Activated naive CD4-positive, alpha-beta T cell treated with anti-CD3 and anti-CD28 coated beads, Interleukin-2, amount 50 U/mL, for 72 hours (primary cell): Measurements from ENCODE around the gene HARBI1. TPM values are rescaled to one million over a fixed set of nuclear protein-coding genes. Genes with fewer than 3 reads are reported as not detected.
A peak's percentile ranks its signal among the peaks of the same experiment; 100 is the strongest.

Experiments used
- ATAC-seq, 2 donors: fragments of 150-1000 bp; cut with Tn5 transposase; 2 replicates each; pipeline ENCODE4 v1.10.0; 2021; ENCODE audit warnings: mild to moderate bottlenecking in 2 of 2, moderate library complexity in 2 of 2
- DNase-seq, 2 donors: peaks; one replicate each; pipeline ENCODE4 v3.0.0; 2021 to 2022; ENCODE audit warnings: low spot score in 2 of 2
- H3K27ac Mint-ChIP-seq, 2 donors: one replicate each; pipeline ENCODE4 v1.8.0; 2022; ENCODE audit warnings: mild to moderate bottlenecking in 2 of 2, mixed read lengths in 2 of 2
- H3K36me3 Mint-ChIP-seq, 2 donors: one replicate each; pipeline ENCODE4 v1.8.0; 2022; ENCODE audit warnings: mixed read lengths in 2 of 2
- H3K9me3 Mint-ChIP-seq, 2 donors: one replicate each; pipeline ENCODE4 v1.8.0; 2022; ENCODE audit warnings: mixed read lengths in 2 of 2
- total RNA-seq, 2 donors: library from RNA; stranded (reverse); gene quantifications; one replicate each; pipeline ENCODE4 v1.2.3, GENCODE V29; 2022

HARBI1 gene, protein sequence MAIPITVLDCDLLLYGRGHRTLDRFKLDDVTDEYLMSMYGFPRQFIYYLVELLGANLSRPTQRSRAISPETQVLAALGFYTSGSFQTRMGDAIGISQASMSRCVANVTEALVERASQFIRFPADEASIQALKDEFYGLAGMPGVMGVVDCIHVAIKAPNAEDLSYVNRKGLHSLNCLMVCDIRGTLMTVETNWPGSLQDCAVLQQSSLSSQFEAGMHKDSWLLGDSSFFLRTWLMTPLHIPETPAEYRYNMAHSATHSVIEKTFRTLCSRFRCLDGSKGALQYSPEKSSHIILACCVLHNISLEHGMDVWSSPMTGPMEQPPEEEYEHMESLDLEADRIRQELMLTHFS
- 1 to 10 TPM; 2.0 to 3.6 TPM for total RNA-seq

DNA sequence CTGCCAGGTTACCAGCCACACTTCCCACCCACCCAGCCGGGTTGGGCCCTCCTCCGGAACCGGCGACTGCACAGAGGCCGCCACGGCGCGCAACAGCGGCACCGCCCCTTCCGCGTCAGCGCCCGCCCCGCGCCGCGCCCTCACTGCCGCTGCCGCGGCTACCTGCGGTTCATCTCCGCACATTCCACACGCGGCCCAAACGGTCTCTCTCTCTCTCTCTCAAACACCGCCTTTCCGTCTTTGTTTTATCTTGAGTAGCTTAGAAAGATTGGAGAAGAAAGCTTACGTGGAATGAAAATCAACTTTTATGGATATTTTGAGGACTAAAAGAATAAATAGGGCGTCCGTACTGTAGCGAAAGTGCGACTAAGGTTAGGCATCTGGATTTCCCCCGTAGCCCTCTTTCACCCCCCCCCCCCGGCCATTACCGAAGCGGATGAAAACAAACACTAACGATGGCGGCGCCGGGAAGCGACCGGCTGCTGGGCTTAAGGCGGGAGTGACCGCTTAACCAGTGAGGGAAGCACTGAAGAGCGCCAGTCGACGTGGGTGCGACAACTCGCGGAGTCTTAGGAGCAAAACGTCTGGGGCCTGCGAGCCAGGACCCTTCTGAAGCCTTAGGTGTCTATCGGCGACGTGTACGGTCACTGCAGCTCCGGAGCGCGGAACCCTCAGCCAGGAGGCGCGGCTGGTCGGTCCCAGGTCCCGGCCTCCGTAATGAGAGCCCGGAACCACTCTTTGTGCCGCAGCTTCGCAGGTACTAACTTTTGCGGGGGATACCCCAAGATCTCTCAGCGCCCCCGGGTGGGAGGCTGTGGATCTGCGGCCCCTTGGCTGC is at the start of gene HARBI1, which contains the start of gene ATG13:
HARBI1 (minus strand) TSS at position 94 of the 838 bp plus-strand sequence. CDS start 990 bp downstream, outside the sequence.
ATG13 (plus strand) TSS at position 420 of the 838 bp plus-strand sequence. CDS start 26,739 bp downstream, outside the sequence.
- H3K36me3 Mint-ChIP-seq: peaks cover 6 to 9% of the 10 kb centered on the region in 2 donors
- H3K27ac Mint-ChIP-seq: peak within 1 kb of the TSS; percentile 95 to 100
- ATAC-seq (peak; percentile 97 to 98), DNase-seq (peak; percentile 93)
- no peaks in the 10 kb centered on the region for H3K9me3 Mint-ChIP-seq

DNA sequence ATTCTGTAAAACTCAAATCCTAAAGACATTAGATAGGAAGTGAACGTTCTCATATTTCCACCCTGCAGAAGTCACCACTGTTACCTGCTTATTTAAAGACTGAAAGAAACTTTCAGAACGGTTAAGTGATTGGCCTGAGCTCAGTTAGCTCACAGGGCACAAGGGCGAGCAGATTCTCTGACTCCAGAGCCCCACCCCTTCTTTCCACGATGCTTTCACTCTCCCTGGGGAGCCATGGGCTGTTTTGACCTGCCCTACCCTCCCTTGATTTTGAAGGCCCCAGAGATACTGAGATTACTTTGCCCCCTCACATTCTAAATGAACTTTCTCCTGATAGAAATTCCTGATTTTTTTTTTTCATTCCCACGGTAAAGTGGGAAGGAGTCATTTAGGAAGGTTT is 49.5 kb upstream of the HARBI1 start:
- no peak for ATAC-seq
- no peaks in the 10 kb centered on the region for H3K9me3 Mint-ChIP-seq
- peak overlapping the region in 1 of 2 donors; percentile 11 for H3K27ac Mint-ChIP-seq
- DNase-seq: no peak
- H3K36me3 Mint-ChIP-seq: no peaks in the 10 kb centered on the region

DNA sequence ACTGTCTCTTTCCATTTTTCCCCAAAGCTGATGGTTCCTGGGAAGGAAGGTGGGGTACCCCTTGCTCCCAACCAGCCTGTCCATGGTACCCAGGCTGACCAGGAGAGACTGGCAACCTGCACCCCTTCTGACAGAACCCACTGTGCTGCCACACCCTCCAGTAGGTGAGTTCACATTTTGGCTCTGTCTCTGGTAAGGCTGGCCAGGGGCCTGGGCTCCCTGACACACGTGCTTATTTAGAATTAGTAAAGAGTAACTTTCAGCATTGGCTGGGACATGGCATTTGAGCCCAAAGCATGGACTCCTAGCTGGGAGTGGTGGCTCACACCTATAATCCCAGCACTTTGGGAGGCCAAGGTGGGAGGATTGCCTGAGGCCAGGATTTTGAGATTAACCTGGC is 48.3 kb upstream of the HARBI1 start:
- ATAC-seq: no peak
- Mint-ChIP-seq H3K36me3 (no peaks in the 10 kb centered on the region), H3K27ac (no peak overlapping the region), H3K9me3 (no peaks in the 10 kb centered on the region)
- no peak for DNase-seq

DNA sequence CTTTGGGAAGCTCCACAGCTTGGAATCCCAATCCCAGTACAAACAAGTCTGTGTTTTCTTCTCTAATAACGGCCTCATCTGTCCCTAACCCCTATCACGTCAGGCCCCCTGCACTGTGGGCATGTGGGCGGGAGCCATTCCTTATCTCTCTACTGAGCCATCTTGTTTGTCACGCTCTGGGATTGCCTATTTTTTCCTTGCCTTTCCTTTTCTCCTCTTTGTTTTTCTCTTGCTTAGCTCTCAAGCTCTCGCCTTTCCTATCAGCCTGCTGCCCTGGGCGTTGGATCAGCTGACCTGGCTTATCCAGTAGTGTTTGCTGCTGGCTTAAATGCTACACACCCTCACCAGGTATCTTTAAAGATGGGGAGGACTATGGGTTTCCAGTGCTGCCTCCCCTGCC is 47.6 kb upstream of the HARBI1 start:
- H3K36me3 Mint-ChIP-seq: peaks cover 0 to 4% of the 10 kb centered on the region in 2 donors
- ATAC-seq (no peak), DNase-seq (no peak)
- H3K9me3 Mint-ChIP-seq: no peaks in the 10 kb centered on the region
- peak overlapping the region; percentile 39 to 85 for H3K27ac Mint-ChIP-seq

DNA sequence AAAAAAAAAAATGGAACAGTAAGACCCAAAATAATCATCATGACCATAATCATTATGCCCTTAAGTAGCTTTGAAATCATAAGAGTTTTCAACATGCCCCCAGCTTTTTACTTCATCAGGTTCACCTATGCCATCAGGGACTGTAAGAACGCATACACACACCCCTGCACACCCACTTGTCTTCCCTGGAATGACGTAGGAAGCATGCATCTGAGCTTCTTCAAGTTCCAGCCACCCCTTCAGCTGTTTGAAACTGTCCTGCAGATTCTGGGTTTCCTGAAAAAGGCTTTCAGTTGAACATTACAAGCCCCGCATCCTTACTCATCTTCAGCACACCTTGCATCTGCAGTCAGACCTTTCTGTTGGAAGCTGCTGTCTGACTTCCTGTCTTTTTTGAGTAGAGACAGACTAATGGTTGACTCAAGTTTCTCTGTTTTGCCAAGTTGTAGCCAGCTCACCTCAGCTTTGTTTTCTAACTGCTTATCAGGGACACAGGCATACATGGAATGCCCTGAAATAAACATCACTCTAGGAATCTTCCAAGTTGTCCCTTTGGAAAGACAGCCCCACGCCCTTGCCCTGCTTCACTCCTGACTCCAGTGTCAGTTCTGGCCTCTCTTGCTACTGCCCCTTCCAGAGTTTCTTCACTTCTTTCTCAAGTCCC is 46.4 kb upstream of the HARBI1 start:
- H3K36me3 Mint-ChIP-seq: peaks cover 0 to 9% of the 10 kb centered on the region in 2 donors
- H3K27ac Mint-ChIP-seq: peak overlapping the region in 1 of 2 donors; percentile 89
- ATAC-seq: no peak
- no peak for DNase-seq
- no peaks in the 10 kb centered on the region for H3K9me3 Mint-ChIP-seq

DNA sequence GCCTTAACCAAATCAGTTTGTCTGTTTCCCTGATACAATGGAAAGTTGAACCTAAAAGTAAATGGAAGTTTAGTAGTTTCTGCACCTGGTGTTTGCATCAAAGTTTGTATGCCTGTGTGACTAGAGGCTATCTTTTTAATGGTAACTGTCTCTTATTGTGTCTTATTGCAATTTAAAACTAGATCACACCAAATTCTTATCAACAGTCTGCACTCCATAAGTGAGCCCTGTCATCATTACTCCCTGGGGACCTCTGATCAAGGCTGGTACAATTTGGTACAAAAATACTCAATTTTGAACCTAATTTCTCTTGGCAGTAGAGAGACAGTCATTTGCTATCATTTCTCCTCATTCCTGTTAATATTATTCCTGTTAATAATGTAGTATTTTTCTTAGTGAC is 45.3 kb upstream of the HARBI1 start:
- H3K9me3 Mint-ChIP-seq: no peaks in the 10 kb centered on the region
- H3K36me3 Mint-ChIP-seq: peaks cover 0 to 9% of the 10 kb centered on the region in 2 donors
- ATAC-seq: no peak
- DNase-seq: no peak
- peak overlapping the region in 1 of 2 donors; percentile 29 for H3K27ac Mint-ChIP-seq

DNA sequence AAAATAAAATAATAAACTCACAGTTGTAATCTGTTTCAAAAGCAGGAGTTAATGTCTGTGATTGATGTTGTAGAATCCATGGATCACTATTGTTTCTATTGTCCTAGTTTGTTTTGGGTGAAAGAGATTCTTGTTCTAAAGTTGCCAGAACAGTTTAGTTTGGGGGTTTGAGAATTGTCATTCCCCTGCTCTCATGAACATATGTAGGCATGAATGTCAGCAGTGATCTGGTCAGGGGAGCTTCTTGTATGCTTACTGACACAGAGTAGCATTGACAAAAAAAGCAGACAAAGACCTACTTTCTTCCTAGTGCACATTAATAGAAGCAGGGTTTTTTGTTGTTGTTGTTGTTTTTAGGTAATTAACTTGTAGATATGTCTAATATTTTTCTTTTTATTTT is 44.8 kb upstream of the HARBI1 start:
- H3K9me3 Mint-ChIP-seq: no peaks in the 10 kb centered on the region
- no peak for DNase-seq
- H3K27ac Mint-ChIP-seq: no peak overlapping the region
- H3K36me3 Mint-ChIP-seq: peaks cover 0 to 9% of the 10 kb centered on the region in 2 donors
- no peak for ATAC-seq

DNA sequence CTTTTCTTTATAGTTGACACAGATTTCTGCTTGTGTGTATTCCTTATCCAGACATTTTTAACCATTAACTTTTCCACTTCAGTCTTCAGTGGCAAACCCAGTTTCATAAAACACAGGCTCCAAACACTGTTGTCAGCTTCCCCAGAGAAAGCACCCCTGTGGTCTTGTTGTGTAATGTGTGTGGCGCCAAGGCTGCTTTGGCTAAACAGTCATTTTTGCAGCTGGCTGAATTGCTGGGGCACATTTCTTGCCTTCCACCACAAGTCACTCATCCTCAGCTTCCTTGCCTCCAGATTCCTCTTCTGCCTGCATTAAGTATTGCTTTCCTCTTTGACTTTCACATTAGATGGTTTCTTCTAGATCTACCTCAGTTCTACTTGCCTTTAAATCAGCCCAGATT is 42.9 kb upstream of the HARBI1 start:
- Mint-ChIP-seq H3K27ac (peak overlapping the region in 1 of 2 donors; percentile 78), H3K36me3 (peaks cover 0 to 9% of the 10 kb centered on the region in 2 donors), H3K9me3 (no peaks in the 10 kb centered on the region)
- ATAC-seq (no peak), DNase-seq (no peak)

DNA sequence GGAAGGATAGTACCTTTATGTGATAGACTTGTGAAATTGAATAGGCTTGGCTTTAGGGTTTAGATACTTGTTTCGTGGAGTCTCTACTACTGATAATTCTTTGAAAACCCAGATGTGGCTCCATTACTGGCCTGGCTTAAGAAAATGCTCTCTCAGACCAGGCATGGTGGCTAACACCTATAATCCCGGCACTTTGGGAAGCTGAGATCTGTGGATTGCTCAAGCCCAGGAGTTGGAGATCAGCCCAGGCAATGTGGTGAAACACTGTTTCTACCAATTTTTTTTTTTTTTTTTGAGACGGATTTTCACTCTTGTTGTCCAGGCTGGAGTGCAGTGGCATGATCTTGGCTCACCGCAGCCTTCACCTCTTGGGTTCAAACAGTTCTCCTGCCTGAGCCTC is 41.2 kb upstream of the HARBI1 start:
- peak overlapping the region in 1 of 2 donors; percentile 78 for H3K27ac Mint-ChIP-seq
- ATAC-seq: no peak
- H3K9me3 Mint-ChIP-seq: no peaks in the 10 kb centered on the region
- DNase-seq: no peak
- H3K36me3 Mint-ChIP-seq: peaks cover 0 to 9% of the 10 kb centered on the region in 2 donors

DNA sequence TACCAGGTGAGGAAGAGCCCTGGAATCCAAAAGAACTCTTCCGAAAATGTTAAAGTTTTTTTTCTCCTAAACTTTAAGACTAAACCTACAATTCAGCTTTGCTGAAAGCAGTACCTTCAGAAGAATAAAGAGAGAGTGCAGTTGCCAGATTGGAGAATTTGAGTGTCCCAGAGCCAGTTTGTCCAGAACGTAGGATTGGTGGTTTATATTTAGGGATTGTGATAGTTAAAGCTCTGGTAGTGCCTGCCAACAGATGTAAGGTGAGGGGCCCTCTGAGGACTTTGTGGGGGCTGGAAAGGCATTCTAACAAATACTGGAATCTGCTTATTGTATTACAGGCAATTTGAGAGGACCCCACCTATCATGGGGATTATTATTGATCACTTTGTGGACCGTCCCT is 40.2 kb upstream of the HARBI1 start:
- Mint-ChIP-seq H3K27ac (peak overlapping the region in 1 of 2 donors; percentile 78), H3K36me3 (peaks cover 0 to 9% of the 10 kb centered on the region in 2 donors), H3K9me3 (no peaks in the 10 kb centered on the region)
- ATAC-seq: no peak
- DNase-seq: no peak

DNA sequence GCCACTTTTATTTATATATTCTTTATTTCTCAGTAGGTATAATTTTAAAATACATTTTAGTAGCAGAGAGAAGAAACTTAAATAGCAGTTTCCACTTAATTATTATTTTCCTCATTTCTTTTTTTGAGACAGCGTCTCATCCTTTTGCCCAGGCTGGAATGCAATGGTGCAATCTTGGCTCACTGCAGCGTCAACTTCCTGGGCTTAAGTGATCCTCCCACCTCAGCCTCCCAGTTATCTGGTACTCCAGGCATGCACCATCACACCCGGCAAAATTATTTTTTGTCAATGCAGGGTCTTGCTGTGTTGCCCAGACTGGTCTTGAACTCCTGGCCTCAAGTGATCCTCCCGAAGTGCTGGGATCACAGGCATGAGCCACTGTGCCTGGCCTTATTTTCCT is 38.6 kb upstream of the HARBI1 start:
- H3K36me3 Mint-ChIP-seq: peaks cover 0 to 9% of the 10 kb centered on the region in 2 donors
- ATAC-seq: no peak

DNA sequence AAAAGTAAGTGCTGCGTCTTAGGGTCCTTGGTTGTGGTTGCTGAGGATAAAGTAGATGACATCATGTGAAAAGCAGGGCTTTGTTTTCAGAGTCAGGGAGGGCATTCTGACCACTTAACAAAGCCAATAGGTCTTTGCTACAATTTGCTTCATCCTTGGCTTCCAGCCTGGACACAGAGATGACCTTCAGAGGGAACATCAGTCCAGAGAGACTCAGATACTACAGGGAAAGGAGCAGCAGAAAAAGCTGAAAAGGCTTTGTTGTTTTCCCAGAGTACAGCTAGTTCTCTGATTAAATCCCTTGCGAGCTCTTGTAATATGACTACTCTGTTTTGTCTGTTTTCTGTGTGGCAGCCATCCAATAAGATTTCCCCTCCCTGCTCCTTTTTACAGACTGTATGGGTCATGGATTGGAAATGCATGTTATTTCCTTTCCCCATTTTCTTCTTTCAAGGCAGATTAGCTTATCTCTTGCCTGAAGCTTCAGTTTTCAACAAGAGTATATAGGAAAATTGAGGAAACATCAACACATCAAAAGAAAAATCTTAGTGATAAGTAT is 32.2 kb upstream of the HARBI1 start:
- no peaks in the 10 kb centered on the region for H3K9me3 Mint-ChIP-seq
- DNase-seq (no peak), ATAC-seq (no peak)
- no peak overlapping the region for H3K27ac Mint-ChIP-seq
- no peaks in the 10 kb centered on the region for H3K36me3 Mint-ChIP-seq

More for the DNA sequence above, 38.6 kb upstream of the HARBI1 start:
- DNase-seq: no peak
- Mint-ChIP-seq H3K9me3 (no peaks in the 10 kb centered on the region), H3K27ac (no peak overlapping the region)

DNA sequence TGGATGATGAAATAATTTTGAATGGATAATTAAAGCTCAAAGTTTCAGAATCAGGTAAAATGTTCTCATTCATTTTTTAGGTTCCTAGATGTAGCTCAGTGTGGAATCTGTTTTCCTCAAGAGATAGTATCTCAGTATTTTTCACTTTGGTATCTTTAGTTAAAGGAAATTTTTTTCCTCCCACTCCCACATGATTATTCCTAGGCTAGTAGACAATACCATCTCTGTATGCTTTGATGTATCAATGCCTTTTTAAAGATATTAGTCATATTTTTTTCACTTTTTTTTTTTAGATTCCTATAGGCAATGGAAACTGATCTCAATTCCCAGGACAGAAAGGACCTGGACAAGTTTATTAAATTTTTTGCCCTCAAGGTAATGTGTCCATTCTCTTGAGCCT is 27.0 kb upstream of the HARBI1 start:
- DNase-seq (no peak), ATAC-seq (no peak)
- no peak overlapping the region for H3K27ac Mint-ChIP-seq
- H3K36me3 Mint-ChIP-seq: peaks cover 0 to 20% of the 10 kb centered on the region in 2 donors
- H3K9me3 Mint-ChIP-seq: peaks cover 0 to 4% of the 10 kb centered on the region in 2 donors

DNA sequence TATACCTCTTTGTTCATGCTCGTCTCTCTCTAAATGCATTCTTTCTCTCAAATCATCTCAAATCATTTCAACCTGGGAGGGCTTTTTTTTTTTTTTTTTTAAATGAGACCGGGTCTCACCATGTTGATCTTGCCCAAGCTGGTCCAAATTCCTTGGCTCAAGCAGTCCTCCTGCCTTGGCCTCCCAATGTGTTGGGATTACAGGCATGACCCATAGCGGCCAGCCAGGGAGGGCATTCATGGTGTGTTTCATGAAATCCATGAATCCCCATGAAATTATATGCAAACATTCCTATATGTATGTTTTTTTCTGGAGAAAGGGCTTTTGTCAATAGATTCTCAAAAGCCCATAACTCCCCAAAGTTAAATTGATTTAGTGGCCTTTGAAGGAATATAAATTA is 26.5 kb upstream of the HARBI1 start:
- peak overlapping the region in 1 of 2 donors; percentile 25 for H3K27ac Mint-ChIP-seq
- no peak for ATAC-seq
- peaks cover 0 to 20% of the 10 kb centered on the region in 2 donors for H3K36me3 Mint-ChIP-seq

DNA sequence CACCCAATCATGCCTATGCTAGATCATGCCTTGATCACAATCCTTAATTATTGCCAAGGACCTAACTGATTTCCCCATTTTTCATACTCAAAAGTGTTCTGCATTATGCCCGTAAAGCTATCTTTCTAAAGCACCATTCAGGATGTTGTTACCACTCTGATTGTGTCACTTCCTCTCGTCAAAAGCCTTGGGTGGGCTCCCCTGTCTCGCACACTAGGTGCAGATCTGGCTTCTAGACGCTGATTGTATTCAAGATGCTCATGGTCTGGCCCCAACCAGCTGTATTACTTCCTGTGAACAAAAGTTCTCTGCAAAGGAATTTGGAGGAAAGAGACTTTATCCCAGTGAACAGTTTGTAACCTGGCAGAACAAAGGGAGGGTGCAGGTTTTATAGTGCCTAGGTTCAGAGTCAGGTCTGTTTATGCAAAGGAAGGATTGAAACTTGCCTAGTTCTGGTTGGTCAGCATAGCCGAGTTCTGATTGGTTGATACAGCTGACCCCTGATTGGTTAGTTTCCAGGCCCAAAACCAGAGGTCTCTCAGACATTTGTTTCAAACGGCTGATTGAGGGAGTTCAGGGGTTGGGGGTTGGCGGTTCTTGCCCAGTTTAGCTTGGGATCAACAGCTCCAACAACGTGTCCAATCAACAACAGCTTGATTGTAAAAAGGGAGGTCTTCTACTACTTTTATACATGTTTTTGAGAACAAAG is 25.8 kb upstream of the HARBI1 start:
- ATAC-seq (no peak), DNase-seq (no peak)
- Mint-ChIP-seq H3K27ac (no peak overlapping the region), H3K36me3 (peaks cover 0 to 20% of the 10 kb centered on the region in 2 donors), H3K9me3 (peaks cover 0 to 4% of the 10 kb centered on the region in 2 donors)

More for the DNA sequence above, 26.5 kb upstream of the HARBI1 start:
- H3K9me3 Mint-ChIP-seq: peaks cover 0 to 4% of the 10 kb centered on the region in 2 donors
- DNase-seq: no peak

DNA sequence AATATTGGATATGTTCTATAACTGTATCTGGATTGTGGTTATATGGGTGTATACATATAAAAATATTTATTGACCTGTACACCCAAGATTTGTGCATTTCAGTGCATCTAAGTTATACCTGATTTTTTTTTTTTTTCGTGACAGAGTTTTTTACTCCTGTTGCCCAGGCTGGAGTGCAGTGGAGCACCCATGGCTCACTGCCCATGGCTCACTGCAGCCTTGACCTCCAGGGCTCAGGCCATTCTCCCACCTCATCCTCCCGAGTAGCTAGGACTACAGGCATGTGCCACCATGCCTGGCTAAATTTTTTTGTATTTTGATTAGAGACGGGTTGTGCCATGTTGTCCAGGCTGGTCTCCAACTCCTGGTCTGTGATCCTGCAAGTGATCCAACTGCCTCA is 24.6 kb upstream of the HARBI1 start:
- Mint-ChIP-seq H3K27ac (no peak overlapping the region), H3K9me3 (peaks cover 0 to 4% of the 10 kb centered on the region in 2 donors), H3K36me3 (peaks cover 0 to 20% of the 10 kb centered on the region in 2 donors)
- no peak for DNase-seq
- ATAC-seq: no peak
